Caki2 (cell line): Measurements from ENCODE around the gene ZNF385C. TPM values are rescaled to one million over a fixed set of nuclear protein-coding genes. Genes with fewer than 3 reads are reported as not detected.

Experiments
- DNase-seq: peaks from one replicate; pipeline ENCODE4 v3.0.0-alpha.2; 2015; ENCODE audit warnings: low read depth
- in situ Hi-C: cut with HindIII; loops from 2 replicates; pipeline ENCODE4 v1.10.0; 2016; ENCODE audit warnings: low sequenced_read_pairs, low pct_unique_long_range_greater_than_20kb, mixed read lengths
- total RNA-seq: library from RNA; depleted of rRNA; stranded (reverse); fragments of >200 nt; shearing (Covaris generic); gene quantifications from 2 replicates; pipeline ENCODE4 v1.2.3, GENCODE V29; 2014; ENCODE audit warnings: low replicate concordance; rRNA removed

The ZNF385C gene
- total RNA-seq, 1 experiment from 2014 or later = not detected

DNA sequence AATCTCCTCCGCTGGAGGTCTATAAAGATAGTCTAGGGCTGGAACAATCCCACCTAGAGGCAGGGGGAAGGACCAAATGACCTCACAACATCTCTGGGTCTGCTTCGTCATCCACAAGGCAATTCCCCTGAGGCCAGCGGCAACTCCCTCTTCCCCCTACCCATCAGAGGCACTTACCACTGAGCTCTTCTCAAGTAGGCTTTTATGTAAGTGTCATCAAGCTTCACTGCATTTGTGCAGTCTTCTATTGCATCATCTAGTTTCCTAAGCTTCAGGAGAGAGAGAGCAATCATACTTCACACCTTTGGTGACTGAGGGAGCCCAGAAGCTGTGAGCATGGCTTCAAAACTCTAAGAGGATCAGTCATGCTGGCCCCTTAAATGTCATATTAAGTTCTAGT is 110.6 kb downstream of the ZNF385C start:
- no peak for DNase-seq
- in situ Hi-C loops = loop anchor here (25.0 kb wide), 1 partner anchor 275 kb away; the partner anchor contains the start of gene GAST

GRCh38 chr17:41986634-41987033 is 111.6 kb downstream of the ZNF385C start:
- DNase-seq = no peak
- in situ Hi-C loops = loop anchor here (25.0 kb wide), 1 partner anchor 274 kb away; the partner anchor contains the start of gene GAST

GRCh38 chr17:41985919-41986318 is 112.4 kb downstream of the ZNF385C start:
- no peak for DNase-seq
- in situ Hi-C loops = loop anchor here (25.0 kb wide), 1 partner anchor 274 kb away; the partner anchor contains the start of gene GAST

DNA sequence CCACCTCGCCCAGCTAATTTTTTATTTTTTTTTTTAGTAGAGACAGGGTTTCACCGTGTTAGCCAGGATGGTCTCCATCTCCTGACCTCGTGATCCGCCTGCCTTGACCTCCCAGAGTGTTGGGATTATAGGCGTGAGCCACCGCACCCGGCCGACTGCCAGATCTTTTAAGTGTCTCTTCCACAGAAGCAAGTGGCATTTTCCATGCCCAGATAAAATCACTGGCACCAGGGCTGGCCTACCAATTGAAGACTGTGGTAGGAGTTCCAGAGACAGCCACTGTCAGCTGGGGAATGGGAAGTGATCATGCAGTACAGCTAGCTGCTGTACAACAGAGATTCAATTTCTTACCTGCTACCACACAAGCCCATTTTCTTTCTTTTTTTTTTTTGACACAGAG is 113.8 kb downstream of the ZNF385C start:
- in situ Hi-C loops = loop anchor here (25.0 kb wide), 1 partner anchor 272 kb away; the partner anchor contains the start of gene GAST
- DNase-seq = no peak

DNA sequence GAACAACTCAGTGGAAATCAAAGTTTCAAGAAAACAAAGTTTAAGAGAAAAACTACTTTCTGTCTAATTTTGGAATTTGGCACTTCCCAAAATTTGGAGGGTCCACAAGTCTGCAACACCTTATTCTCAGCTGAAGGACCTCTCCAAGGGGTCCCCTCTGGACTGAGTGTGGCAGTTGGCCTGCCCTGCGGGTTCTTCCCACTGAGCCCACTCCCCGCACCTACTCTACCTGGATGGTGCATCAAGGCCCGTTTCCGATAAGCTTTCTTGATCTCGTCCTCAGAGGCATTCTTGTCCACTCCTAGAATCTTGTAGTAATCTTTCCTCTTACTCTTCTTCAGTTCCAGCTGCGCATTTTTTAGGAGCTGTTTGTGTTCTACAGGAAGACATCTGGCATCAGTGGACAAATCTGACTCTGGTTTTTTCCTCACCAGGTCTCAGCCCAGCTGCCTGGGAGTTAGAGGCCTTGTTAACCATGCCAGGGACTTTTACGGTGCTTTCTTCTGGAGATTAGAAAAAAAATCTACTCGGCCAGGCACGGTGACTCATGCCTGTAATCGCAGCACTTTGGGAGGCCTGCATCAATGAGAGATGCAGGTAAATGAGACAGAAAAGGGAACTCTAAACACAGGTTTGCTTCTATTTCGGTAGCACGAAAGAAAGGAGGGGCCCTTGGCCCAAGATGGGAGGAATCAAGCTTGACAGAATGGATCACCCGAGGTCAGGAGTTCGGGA is 116.1 kb downstream of the ZNF385C start:
- in situ Hi-C loops = loop anchor here (25.0 kb wide), 1 partner anchor 270 kb away; the partner anchor contains the start of gene GAST
- no peak for DNase-seq

DNA sequence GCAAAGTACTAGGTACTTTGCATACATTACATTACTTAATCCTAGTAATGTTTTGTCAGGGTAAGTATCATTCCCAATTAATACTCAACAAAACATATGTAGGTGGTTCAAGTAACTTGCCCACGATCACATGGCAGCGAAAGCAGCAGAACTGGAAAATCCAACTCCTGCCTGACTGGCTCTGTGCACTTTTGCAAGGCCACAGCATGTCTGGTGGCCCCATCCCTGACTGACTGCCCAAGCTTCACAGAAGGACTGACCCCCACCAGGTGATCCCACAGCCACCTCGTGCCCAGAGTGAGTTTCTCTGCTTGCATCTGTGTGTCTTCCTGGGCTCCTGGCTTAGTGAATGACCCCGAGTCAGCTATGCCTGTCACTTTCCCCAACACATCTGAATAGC is 120.3 kb downstream of the ZNF385C start:
- in situ Hi-C loops = loop anchor here (25.0 kb wide), 1 partner anchor 266 kb away; the partner anchor contains the start of gene GAST

GRCh38 chr17:41976142-41976768 is 122.0 kb downstream of the ZNF385C start:
- in situ Hi-C loops = loop anchor here (25.0 kb wide), 1 partner anchor 264 kb away; the partner anchor contains the start of gene GAST
- no peak for DNase-seq

More for the DNA sequence above, 120.3 kb downstream of the ZNF385C start:
- DNase-seq = no peak

Other genes starting within 250 kb of the ZNF385C start
- gene KLHL11, start 233.1 kb downstream of the ZNF385C start, total RNA-seq = 10.3 and 15.5 TPM in 2 replicates
- 146 and 150 TPM in 2 replicates for gene ACLY, start 179.5 kb downstream of the ZNF385C start, total RNA-seq
- 0.78 and 2.6 TPM in 2 replicates for gene ODAD4, start 167.9 kb downstream of the ZNF385C start, total RNA-seq
- gene CNP, start 131.7 kb downstream of the ZNF385C start, total RNA-seq = 50.2 and 67.0 TPM in 2 replicates
- 48.4 and 72.9 TPM in 2 replicates for gene DNAJC7, start 81.0 kb downstream of the ZNF385C start, total RNA-seq
- 65.6 and 77.5 TPM in 2 replicates for gene NKIRAS2, start 78.4 kb downstream of the ZNF385C start, total RNA-seq
- 0.98 and 1.5 TPM in 2 replicates for gene C17orf113, start 47.9 kb downstream of the ZNF385C start, total RNA-seq
- gene DHX58, start 14.2 kb upstream of the ZNF385C start, total RNA-seq = 21.4 and 27.0 TPM in 2 replicates
- gene KAT2A, start 22.9 kb upstream of the ZNF385C start, total RNA-seq = 24.6 and 33.7 TPM in 2 replicates
- 0.20 TPM in 1 of 2 replicates, not detected in the other for gene HSPB9, start 24.3 kb upstream of the ZNF385C start, total RNA-seq
- 122 and 165 TPM in 2 replicates for gene RAB5C, start 56.5 kb upstream of the ZNF385C start, total RNA-seq
- gene KCNH4, start 82.7 kb upstream of the ZNF385C start, total RNA-seq = not detected in 2 replicates
- gene HCRT, start 87.0 kb upstream of the ZNF385C start, total RNA-seq = not detected in 2 replicates
- gene GHDC, start 96.0 kb upstream of the ZNF385C start, total RNA-seq = 18.4 and 22.8 TPM in 2 replicates
- 13.7 and 14.4 TPM in 2 replicates for gene STAT5B, start 177.9 kb upstream of the ZNF385C start, total RNA-seq
- gene STAT5A, start 190.0 kb upstream of the ZNF385C start, total RNA-seq = not detected in 2 replicates